Left lung (tissue), 10 donors: ENCODE results near the gene FCGBP. TPM values are rescaled to one million over a fixed set of nuclear protein-coding genes. Genes with fewer than 3 reads are reported as not detected.

Experiments used
- ATAC-seq: fragments of 200-7000 bp; cut with Tn5 transposase; one replicate; pipeline ENCODE4 v1.9.1; 2020; ENCODE audit warnings: moderate library complexity
- DNase-seq, 4 donors: peaks; one replicate each; pipeline ENCODE4 v3.0.0-alpha.2; 2013 to 2020
- H3K27ac ChIP-seq, 2 donors: fragments of 200-600 bp; sonication (generic) in 1 of 2; one replicate each; pipeline versions ENCODE4 v1.5.0 to v1.8.0; 2020 to 2021
- H3K27me3 ChIP-seq, 2 donors: fragments of 200-600 bp; sonication (generic) in 1 of 2; one replicate each; pipeline versions ENCODE4 v1.5.0 to v1.8.0; 2020 to 2021
- H3K36me3 ChIP-seq, 2 donors: fragments of 200-600 bp; sonication (generic) in 1 of 2; one replicate each; pipeline versions ENCODE4 v1.5.0 to v1.8.0; 2020 to 2021
- H3K4me1 ChIP-seq, 2 donors: fragments of 200-600 bp; one replicate each; pipeline ENCODE4 v1.8.0; 2021
- H3K4me3 ChIP-seq, 2 donors: fragments of 200-600 bp; sonication (generic) in 1 of 2; one replicate each; pipeline versions ENCODE4 v1.5.0 to v1.8.0; 2020 to 2021; ENCODE audit warnings: mild to moderate bottlenecking in 1 of 2
- H3K9me3 ChIP-seq, 2 donors: fragments of 200-600 bp; sonication (generic) in 1 of 2; one replicate each; pipeline versions ENCODE4 v1.5.0 to v1.8.0; 2020 to 2021
- intact Hi-C, 2 donors: fragments of 100-400 bp; cut with DNase I; formaldehyde crosslinking; loops; one replicate each; pipeline versions ENCODE4 v1.11.2 to v1.14.2; 2022
- polyA plus RNA-seq, 6 donors: library from polyadenylated mRNA; unstranded; fragments of 120-200 nt; gene quantifications; one replicate each; pipeline ENCODE4 v1.2.1, GENCODE V29; 2013; ENCODE audit not compliant: insufficient read length in 6 of 6
- total RNA-seq, 2 donors: library from RNA; stranded (reverse); fragmentation: NEBNext Ultra II Directional; extraction: Animal tissue kit (Norgen Biotek cat#: 25700); gene quantifications; one replicate each; pipeline ENCODE4 v1.2.1, GENCODE V29; 2021
- TF ChIP-seq, protein P1 (sequence below), 2 donors: fragments of 200-600 bp; sonication (generic) in 1 of 2; IDR thresholded peaks; one replicate each; pipeline versions ENCODE4 v1.5.0 to v1.8.0; 2021; ENCODE audit warnings: antibody characterized with exemption in 2 of 2
- donor health status: DM: no; HTN: yes; CAD: no.
- donor health status: DM: no; HTN: no; CAD: no.

Gene FCGBP
- total and polyA plus RNA-seq, 8 donors: 4.4 to 19.7 (median 12.0) TPM

DNA sequence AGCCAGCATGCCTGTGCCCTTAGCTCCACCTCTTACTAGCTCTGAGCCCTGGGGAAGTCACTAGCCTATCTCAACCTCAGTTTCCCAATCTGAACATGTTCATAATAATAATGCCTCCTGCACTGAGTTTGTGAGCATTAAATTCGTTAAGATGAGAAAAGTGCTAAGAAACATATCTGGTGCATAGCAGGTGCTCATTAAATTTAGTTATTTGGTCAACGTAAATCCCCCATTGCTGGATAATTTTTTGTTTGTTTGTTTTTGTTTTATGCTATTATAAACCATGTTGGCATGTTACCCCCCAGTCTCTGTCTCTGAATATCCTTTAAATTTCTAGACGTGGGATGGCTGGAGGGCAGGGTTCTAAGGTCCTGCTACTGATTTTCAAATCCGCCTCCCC is 10.6 kb downstream of the FCGBP start:
- TF ChIP-seq, protein P1, sequence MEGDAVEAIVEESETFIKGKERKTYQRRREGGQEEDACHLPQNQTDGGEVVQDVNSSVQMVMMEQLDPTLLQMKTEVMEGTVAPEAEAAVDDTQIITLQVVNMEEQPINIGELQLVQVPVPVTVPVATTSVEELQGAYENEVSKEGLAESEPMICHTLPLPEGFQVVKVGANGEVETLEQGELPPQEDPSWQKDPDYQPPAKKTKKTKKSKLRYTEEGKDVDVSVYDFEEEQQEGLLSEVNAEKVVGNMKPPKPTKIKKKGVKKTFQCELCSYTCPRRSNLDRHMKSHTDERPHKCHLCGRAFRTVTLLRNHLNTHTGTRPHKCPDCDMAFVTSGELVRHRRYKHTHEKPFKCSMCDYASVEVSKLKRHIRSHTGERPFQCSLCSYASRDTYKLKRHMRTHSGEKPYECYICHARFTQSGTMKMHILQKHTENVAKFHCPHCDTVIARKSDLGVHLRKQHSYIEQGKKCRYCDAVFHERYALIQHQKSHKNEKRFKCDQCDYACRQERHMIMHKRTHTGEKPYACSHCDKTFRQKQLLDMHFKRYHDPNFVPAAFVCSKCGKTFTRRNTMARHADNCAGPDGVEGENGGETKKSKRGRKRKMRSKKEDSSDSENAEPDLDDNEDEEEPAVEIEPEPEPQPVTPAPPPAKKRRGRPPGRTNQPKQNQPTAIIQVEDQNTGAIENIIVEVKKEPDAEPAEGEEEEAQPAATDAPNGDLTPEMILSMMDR (IDR thresholded peaks at IDR 0.05): no peak
- intact Hi-C loops: no loop called here

DNA sequence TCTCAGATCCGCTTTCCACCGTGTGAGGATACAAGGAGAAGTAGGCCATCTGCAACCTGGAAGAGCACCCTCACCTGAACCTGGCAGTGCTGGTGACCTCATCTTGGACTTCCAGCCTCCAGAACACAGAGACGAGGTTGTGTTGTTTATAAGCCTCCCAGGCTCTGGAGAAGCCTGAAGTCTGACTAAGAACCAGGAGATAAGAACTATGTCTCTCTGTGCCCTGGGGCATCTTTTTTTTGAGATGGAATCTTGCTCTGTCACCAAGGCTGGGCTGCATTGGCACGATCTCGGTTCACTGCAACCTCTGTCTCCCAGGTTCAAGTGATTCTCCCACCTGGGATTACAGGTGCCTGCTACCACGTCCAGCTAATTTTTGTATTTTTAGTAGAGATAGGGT is 14.5 kb downstream of the FCGBP start:
- ATAC-seq (no peak), DNase-seq (no peak)
- Histone ChIP-seq H3K27me3 (peaks cover 0 to 86% of the 10 kb centered on the region in 2 donors), H3K9me3 (no peaks in the 10 kb centered on the region), H3K4me3 (no peak overlapping the region), H3K27ac (no peak overlapping the region), H3K36me3 (no peaks in the 10 kb centered on the region), H3K4me1 (no peaks in the 10 kb centered on the region)
- intact Hi-C loops: no loop called here
- TF ChIP-seq, protein P1 (IDR thresholded peaks at IDR 0.05): no peak

More for the DNA sequence above, 10.6 kb downstream of the FCGBP start:
- ATAC-seq (no peak), DNase-seq (no peak)
- Histone ChIP-seq H3K4me1 (no peaks in the 10 kb centered on the region), H3K36me3 (no peaks in the 10 kb centered on the region), H3K9me3 (no peaks in the 10 kb centered on the region), H3K4me3 (no peak overlapping the region), H3K27me3 (peaks cover 0 to 87% of the 10 kb centered on the region in 2 donors), H3K27ac (no peak overlapping the region)

DNA sequence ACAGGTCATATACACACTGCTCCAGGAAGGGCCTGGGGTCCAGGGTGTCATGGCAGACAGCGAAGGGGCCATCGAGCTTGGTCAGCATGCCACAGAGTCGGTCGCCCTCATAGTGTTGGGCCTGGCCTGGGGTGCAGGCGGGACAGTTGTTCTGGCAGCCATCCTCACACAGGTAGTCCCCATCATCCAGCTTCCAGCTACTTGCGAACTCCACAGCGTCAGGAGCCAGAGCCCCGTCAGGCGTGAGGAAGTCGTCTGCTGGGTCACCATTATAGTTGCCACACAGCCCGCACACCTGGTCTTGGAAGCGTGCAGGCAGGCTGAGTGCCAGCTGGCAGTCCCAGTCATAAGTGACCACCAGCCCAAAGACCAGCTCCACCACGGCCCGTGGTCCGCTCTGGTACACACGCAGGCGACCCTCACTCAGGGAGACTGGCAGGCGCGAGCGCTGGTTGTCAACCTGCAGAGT is 16.2 kb downstream of the FCGBP start:
- Histone ChIP-seq H3K36me3 (no peaks in the 10 kb centered on the region), H3K4me3 (no peak overlapping the region), H3K27me3 (peaks cover 0 to 87% of the 10 kb centered on the region in 2 donors), H3K9me3 (no peaks in the 10 kb centered on the region), H3K4me1 (no peaks in the 10 kb centered on the region), H3K27ac (no peak overlapping the region)
- ATAC-seq (no peak), DNase-seq (no peak)
- intact Hi-C loops: no loop called here
- TF ChIP-seq, protein P1 (IDR thresholded peaks at IDR 0.05): no peak

- no peaks in the 10 kb centered on the region for H3K9me3 ChIP-seq
- no peaks in the 10 kb centered on the region for H3K4me1 ChIP-seq
- intact Hi-C loops: no loop called here
- DNase-seq (no peak), ATAC-seq (no peak)
- TF ChIP-seq, protein P1 (IDR thresholded peaks at IDR 0.05): no peak
- peaks cover 0 to 91% of the 10 kb centered on the region in 2 donors for H3K27me3 ChIP-seq
- no peak overlapping the region for H3K27ac ChIP-seq
- no peaks in the 10 kb centered on the region for H3K36me3 ChIP-seq
- no peak overlapping the region for H3K4me3 ChIP-seq
These were observed 16.8 kb downstream of the FCGBP start for GRCh38 chr19:39917561-39918182.

DNA sequence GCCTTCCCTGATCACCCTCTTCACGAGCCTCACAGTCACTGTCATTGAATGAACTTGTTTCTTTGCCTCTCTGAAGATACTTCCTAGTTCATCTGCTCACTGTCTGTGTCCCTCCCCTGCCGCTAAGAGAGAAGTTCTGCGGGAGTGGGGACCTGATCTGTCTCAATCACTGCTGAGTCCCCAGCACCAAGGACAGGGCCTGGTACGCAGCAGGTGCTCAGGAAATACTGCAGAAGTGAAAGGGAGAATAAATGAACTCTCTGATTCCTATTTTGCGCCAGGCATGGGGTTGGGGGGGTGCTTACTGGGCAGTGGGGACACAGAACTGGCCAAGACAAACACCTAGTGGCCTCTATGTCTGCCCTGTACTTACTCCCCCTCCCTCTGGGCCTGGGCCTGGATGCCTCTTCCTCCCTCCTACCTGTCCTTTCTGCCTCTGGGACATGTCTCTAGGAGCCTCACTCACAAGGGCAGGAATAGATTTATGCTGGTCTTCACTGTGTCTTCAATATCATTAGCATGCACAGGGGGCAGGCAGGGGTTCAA is 17.5 kb downstream of the FCGBP start:
- no peak overlapping the region for H3K4me3 ChIP-seq
- H3K36me3 ChIP-seq: no peaks in the 10 kb centered on the region
- peaks cover 0 to 95% of the 10 kb centered on the region in 2 donors for H3K27me3 ChIP-seq
- H3K27ac ChIP-seq: no peak overlapping the region
- TF ChIP-seq, protein P1 (IDR thresholded peaks at IDR 0.05): no peak
- H3K4me1 ChIP-seq: no peaks in the 10 kb centered on the region
- ATAC-seq (no peak), DNase-seq (no peak)
- intact Hi-C loops: no loop called here
- no peaks in the 10 kb centered on the region for H3K9me3 ChIP-seq
